HS-5 (cell line): ENCODE measurements around the gene HIF3A.
"Not testable (repeated sequence)": the region's sequence is repeated elsewhere in the genome, so short reads cannot be mapped to it uniquely, and the experiment has no call there.

Experiments
- DNase-seq: peaks from one replicate; pipeline ENCODE4 v3.0.0-alpha.2; 2012; ENCODE audit warnings: low read depth

HIF3A gene

GRCh38 chr19:46296722-46297461 lies at the start of gene HIF3A:
HIF3A (plus strand) TSS chr19:46297042; CDS start chr19:46297077, 35 bp downstream.
- no peak for DNase-seq

GRCh38 chr19:46250076-46250735 lies 46.6 kb upstream of the HIF3A start:
- no peak for DNase-seq

GRCh38 chr19:46251416-46251815 lies 45.4 kb upstream of the HIF3A start:
- DNase-seq, result no peak

GRCh38 chr19:46254776-46255175 lies 42.1 kb upstream of the HIF3A start:
- no peak for DNase-seq

- DNase-seq, result no peak
Observed at GRCh38 chr19:46256855-46257254, 40.0 kb upstream of the HIF3A start.

- not testable (repeated sequence) for DNase-seq
Observed at GRCh38 chr19:46261501-46261900, 35.3 kb upstream of the HIF3A start.

GRCh38 chr19:46262684-46263296 lies 34.1 kb upstream of the HIF3A start:
- peak; percentile 50 for DNase-seq

GRCh38 chr19:46264801-46265200 lies 32.0 kb upstream of the HIF3A start:
- DNase-seq, result not testable (repeated sequence)

GRCh38 chr19:46265217-46265828 lies 31.5 kb upstream of the HIF3A start:
- DNase-seq, result peak; percentile 40

- no peak for DNase-seq
Observed at GRCh38 chr19:46269101-46269500, 27.7 kb upstream of the HIF3A start.

GRCh38 chr19:46270521-46271256 lies 26.2 kb upstream of the HIF3A start:
- no peak for DNase-seq

GRCh38 chr19:46271481-46272197 lies 25.2 kb upstream of the HIF3A start:
- peak; percentile 70 for DNase-seq

- DNase-seq, result not testable (repeated sequence)
Observed at GRCh38 chr19:46273931-46274330, 22.9 kb upstream of the HIF3A start.

GRCh38 chr19:46279177-46279576 lies 17.7 kb upstream of the HIF3A start:
- no peak for DNase-seq

- DNase-seq, result no peak
Observed at GRCh38 chr19:46283771-46284170, 13.1 kb upstream of the HIF3A start.

- no peak for DNase-seq
Observed at GRCh38 chr19:46284635-46285034, 12.2 kb upstream of the HIF3A start.

GRCh38 chr19:46287585-46287984 lies 9.3 kb upstream of the HIF3A start:
- DNase-seq, result no peak

- DNase-seq, result peak; percentile 96
Observed at GRCh38 chr19:46288896-46289588, 7.8 kb upstream of the HIF3A start.

GRCh38 chr19:46289724-46290619 lies 6.9 kb upstream of the HIF3A start:
- no peak for DNase-seq

GRCh38 chr19:46291829-46292228 lies 5.0 kb upstream of the HIF3A start:
- no peak for DNase-seq
